ENCODE data around the gene IRF9.
A peak's percentile ranks its signal among the peaks of the same experiment; 100 is the strongest.
"Not testable (repeated sequence)": the region's sequence is repeated elsewhere in the genome, so short reads cannot be mapped to it uniquely, and the experiment has no call there.

IRF9 gene

GRCh38 chr14:24195186-24196070 lies 34.4 kb downstream of the IRF9 start, which contains the start of gene TM9SF1:
TM9SF1 (minus strand) TSS chr14:24195441; CDS start chr14:24195019, 422 bp downstream.
- DNase-seq (ENCODE audit: low read depth): peak; percentile 83

GRCh38 chr14:24196071-24197055 lies 35.3 kb downstream of the IRF9 start:
- DNase-seq (ENCODE audit: low read depth): no peak

GRCh38 chr14:24197056-24197450 lies 36.0 kb downstream of the IRF9 start:
- no peak for DNase-seq (ENCODE audit: low read depth)

- DNase-seq (ENCODE audit: low read depth): no peak
These were observed 37.9 kb downstream of the IRF9 start for GRCh38 chr14:24198814-24199524.

- DNase-seq (ENCODE audit: low read depth): not testable (repeated sequence)
These were observed 41.5 kb downstream of the IRF9 start for GRCh38 chr14:24202538-24202937.

GRCh38 chr14:24203249-24203886 lies 42.3 kb downstream of the IRF9 start:
- DNase-seq (ENCODE audit: low read depth): not testable (repeated sequence)

- DNase-seq (ENCODE audit: low read depth): no peak
These were observed 43.4 kb downstream of the IRF9 start for GRCh38 chr14:24204163-24205146.

- DNase-seq (ENCODE audit: low read depth): no peak
These were observed 45.4 kb downstream of the IRF9 start for GRCh38 chr14:24206260-24207103.

GRCh38 chr14:24207104-24207551 lies 46.1 kb downstream of the IRF9 start:
- no peak for DNase-seq (ENCODE audit: low read depth)

GRCh38 chr14:24207625-24208024 lies 46.6 kb downstream of the IRF9 start:
- no peak for DNase-seq (ENCODE audit: low read depth)

- no peak for DNase-seq (ENCODE audit: low read depth)
These were observed 50.2 kb downstream of the IRF9 start for GRCh38 chr14:24211311-24211710.

- peak; percentile 91 for DNase-seq (ENCODE audit: low read depth)
These were observed 52.1 kb downstream of the IRF9 start, which contains the start of gene CHMP4A for GRCh38 chr14:24212924-24213865. CHMP4A (minus strand) TSS chr14:24213488; CDS start chr14:24213439, 49 bp downstream.

- DNase-seq (ENCODE audit: low read depth): no peak
These were observed 53.0 kb downstream of the IRF9 start for GRCh38 chr14:24213866-24214662.

GRCh38 chr14:24215495-24216344 lies 54.7 kb downstream of the IRF9 start, which contains the start of gene MDP1:
MDP1 (minus strand) TSS chr14:24216066; CDS start chr14:24215955, 111 bp downstream.
- DNase-seq (ENCODE audit: low read depth): peak; percentile 68
